Stimulated activated CD4-positive, alpha-beta T cell treated with anti-CD3 and anti-CD28 coated beads, Interleukin-15, amount 100 ng/mL, for 48 hours (primary cell): ENCODE data around the gene GNAI2.

ENCODE experiments used
- DNase-seq, 2 donors: peaks; one replicate each; pipeline ENCODE4 v3.0.0-alpha.2; 2020; ENCODE audit warnings: low read depth in 2 of 2

Gene GNAI2

GRCh38 chr3:50235716-50236483 is at the start of gene GNAI2:
Gene GNAI2 (plus strand): TSS chr3:50236204. CDS start chr3:50236336, 132 bp downstream.
- DNase-seq = peak; percentile 99

DNA sequence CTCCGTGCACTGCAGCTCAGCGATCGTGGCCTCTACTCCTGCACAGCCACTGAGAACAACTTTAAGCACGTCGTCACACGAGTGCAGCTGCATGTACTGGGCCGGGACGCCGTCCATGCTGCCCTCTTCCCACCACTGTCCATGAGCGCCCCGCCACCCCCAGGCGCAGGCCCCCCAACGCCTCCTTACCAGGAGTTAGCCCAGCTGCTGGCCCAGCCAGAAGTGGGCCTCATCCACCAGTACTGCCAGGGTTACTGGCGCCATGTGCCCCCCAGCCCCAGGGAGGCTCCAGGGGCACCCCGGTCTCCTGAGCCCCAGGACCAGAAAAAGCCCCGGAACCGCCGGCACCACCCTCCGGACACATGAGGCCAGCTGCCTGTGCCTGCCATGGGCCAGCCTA is 48.3 kb upstream of the GNAI2 start:
- DNase-seq = no peak

DNA sequence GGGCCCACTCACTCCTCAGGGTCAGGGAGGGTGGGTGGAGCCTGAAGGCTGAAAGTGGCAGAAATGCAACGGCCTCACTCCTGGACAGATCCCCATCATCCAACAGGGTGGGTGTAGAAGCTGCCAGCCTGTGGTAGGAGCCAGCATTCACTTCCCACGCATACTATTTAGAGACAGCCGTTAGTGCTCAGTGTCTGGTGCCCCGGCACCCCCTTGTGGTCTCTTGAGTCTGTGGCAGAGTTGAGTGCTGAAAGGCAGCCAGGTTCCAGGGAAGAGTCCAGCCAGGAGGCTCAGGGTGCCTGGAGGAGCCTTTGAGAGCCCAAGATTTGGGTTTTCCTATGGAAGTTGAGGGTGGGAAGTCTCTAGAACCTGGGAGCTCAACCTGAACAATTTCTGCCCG is 46.7 kb upstream of the GNAI2 start:
- DNase-seq = no peak

DNA sequence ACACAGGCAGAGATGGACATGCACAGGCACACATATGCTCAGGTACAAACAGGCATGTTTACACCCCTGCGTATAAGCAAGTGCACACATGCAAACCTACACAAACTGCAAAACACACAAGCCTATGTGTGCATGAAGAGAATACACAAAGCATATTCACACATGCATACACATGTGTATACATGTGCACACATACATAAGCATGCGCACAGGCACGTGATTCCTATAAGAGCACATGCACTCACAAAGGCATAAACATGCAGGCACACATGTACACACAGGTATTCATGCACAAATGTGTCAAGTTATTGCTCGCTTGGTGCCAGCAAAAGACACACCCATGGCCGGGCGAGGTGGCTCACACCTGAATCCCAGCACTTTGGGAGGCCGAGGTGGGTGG is 46.0 kb upstream of the GNAI2 start:
- DNase-seq = no peak

GRCh38 chr3:50190936-50191660 is 44.9 kb upstream of the GNAI2 start, which contains the start of gene GNAT1:
Gene GNAT1 (plus strand): TSS chr3:50191610. CDS start chr3:50191726, 116 bp downstream.
- no peak for DNase-seq

GRCh38 chr3:50192124-50192523 is 43.9 kb upstream of the GNAI2 start:
- no peak for DNase-seq

DNA sequence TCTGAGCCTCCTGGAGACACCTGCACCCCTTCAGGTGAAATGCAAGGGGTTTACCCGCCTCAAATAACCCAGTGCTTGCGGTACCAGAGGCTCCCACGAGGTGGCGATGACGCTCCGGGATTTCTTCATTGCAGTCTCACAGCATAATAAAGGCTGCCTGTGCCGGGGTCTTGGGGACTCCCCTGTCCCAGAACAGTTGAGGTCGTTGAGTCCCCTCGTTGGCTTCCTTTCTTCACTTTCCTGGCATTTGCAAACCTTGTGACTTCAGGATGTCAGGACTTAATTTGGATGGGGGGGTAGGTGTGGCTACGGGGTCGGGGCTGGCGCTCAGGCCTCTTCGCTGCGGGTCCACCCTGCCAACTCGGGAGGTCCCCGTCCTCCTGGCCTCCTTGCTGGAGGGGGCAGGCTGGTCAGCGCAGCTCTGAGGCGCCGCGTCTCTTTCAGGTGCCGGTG is 43.3 kb upstream of the GNAI2 start:
- DNase-seq = peak; percentile 61 to 79

- DNase-seq = no peak
These were observed 42.7 kb upstream of the GNAI2 start for GRCh38 chr3:50193286-50193685.

GRCh38 chr3:50193746-50194127 is 42.3 kb upstream of the GNAI2 start:
- DNase-seq = no peak

- peak; percentile 57 to 74 for DNase-seq
These were observed 41.7 kb upstream of the GNAI2 start for GRCh38 chr3:50194128-50194902.

DNA sequence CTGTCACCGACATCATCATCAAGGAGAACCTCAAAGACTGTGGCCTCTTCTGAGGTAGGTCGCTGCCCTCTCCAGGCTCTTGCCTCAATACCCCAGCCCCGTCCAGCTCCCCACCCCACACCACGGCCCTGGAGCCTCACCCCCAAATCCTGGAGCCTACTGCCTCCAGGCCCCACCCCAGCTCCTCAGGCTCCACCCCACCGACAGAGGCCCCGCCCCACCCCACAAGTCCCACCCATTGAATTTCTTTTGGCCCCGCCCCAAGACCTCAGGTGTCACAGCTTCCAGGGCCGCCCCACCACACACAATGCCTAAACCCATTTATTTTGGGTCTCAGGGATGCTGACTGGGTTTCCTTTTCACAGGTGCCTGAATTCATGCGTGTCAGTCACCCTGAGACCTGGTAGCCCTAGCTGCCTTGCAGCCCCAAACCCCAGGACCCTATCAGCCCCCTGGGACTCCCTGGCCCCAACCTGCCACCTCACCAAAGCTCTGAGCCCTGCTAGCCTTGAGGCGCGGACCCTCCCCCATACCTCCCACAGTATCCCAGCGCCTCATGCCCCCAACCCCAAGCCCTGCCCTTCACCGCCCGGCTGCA is 41.0 kb upstream of the GNAI2 start:
- no peak for DNase-seq

DNA sequence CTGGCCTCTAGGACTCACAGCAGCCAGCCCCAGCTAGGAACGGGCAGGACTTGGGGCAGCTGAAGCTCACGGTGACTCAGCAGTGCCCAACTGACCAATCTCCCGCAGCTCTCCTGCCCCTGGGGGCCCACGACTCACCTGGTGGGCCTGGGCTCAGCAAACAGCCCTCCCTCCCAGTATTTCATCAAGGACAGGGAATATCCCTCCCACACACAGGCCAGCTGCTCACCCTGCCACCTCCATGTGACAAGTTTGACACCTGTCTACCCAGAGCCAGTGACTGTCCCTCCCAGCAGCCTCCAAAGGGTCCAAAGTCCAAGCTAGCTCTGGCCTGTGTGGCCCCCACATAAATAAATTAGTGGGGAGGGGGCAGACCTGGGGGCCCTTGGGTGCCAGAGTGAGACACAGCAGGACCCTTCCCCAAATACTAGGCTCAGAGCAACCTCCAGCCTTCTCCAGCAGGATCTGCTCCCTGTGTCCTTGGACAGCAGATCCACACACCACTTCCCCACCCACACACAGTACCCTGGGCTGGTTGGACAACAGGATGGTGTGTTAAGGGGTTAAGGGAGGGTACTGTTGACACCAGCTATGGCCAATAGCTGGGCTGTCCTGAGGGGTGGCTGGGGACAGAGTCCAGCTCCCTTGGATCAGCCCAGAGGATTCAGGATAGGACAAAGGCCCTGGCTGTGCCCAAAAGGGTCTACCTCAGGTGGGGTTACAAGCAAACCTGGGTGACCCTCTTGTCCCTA is 40.3 kb upstream of the GNAI2 start:
- no peak for DNase-seq

- no peak for DNase-seq
These were observed 39.7 kb upstream of the GNAI2 start for GRCh38 chr3:50196253-50196801.

DNA sequence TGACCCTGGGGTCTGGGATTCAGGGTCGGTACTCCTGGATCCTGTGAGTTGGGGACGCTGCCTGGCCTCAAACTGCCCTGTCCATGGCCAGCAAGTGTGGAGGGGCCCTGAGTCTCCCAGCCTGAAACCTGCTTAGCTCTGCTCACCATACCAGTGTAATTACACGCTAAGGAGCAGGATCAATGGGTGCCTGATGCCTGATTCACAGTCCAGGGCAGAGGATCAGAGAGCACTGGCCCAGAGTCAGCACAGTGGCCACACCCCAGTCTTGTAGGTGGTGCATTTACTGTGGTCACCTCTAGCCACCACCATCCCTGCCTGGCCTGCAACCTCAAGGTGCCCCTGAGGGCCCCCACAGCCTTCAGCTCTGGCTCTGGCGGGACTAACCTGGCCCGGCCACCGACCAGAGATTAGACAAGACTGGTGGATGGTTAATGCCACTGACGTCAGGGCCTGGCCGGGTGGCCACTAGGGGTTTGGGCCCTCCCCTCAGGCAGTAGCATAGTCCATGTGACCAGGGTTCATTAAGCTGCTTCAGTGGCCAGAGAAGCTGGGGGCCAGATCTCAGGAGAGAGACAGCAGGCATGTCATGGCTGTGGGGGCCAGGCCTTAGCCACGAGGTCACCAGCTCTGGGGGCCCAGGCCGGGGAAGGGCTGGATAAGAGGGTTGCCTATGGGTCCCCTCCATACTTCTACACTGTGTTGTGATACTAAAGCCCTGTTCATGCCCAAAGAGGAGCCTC is 34.3 kb upstream of the GNAI2 start:
- no peak for DNase-seq

DNA sequence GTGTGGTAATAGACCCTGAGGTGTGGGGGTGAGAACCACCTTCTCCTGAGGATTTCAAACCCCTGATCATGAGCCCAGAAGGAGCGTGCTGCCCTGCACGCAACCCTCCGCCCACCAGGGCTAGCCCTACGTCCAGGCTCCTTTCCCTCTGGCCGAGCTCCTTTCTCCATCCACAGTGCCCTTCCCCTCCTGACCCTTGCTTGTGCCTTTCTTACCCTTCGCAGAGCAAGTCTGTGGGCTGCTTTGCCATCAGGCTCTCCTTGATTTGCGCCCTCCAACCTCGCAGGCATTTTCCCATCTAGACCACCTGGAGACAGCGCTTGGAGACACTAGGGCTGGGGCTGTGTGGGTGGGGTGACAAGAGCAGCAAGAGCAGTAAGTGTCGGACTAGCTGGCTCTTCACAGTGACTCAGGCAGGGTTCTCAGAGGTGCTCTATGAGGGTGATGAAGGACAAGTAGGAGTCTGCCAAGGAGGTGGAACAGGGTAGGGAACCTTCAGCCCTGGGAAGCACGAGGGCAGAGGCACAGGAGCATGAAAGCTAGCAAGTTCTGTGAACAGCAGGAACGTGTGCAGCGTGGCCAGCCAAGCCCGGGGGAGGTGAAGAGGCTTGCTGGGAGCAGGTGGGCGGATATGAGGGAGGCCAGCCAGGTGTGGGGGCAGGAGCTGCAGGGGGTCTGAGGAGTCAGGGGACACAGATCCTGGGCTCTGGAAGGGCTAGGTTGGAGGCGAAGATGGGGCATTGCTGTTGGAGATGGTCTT is 33.5 kb upstream of the GNAI2 start:
- DNase-seq = no peak

DNA sequence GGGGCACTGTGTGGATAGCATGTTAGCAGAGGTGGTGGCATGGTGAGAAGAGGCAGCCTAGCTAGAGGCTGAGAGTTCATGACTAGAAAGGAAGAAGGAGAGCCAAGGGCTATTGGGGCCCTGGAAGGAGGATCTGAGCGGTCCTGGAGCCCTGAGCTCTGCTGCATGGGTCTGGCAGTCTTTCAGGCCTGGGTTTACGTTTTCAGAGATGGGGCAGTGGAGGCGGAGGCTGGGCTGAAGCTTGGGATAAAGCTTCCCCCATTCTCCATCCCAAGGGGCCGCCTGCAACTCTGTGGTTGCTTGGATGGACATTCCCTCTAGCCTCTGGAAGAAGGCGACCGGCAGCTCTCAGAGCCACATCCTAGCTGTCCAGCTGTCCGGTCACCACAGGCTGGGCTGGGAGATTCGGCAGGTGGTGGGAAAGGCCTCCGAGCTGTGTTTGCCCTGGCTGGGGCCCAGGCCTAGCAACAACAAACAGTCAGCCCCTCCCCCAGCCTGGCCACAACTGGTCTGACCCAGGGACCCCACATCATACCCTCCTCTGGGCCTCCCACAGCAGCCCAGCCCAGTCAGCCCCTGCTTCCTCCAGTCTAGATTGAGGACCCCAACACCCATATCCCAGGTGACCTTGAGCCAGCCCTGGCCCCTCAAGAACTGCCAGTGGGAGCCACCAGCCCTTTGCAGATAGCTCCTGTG is 32.7 kb upstream of the GNAI2 start:
- DNase-seq = no peak

DNA sequence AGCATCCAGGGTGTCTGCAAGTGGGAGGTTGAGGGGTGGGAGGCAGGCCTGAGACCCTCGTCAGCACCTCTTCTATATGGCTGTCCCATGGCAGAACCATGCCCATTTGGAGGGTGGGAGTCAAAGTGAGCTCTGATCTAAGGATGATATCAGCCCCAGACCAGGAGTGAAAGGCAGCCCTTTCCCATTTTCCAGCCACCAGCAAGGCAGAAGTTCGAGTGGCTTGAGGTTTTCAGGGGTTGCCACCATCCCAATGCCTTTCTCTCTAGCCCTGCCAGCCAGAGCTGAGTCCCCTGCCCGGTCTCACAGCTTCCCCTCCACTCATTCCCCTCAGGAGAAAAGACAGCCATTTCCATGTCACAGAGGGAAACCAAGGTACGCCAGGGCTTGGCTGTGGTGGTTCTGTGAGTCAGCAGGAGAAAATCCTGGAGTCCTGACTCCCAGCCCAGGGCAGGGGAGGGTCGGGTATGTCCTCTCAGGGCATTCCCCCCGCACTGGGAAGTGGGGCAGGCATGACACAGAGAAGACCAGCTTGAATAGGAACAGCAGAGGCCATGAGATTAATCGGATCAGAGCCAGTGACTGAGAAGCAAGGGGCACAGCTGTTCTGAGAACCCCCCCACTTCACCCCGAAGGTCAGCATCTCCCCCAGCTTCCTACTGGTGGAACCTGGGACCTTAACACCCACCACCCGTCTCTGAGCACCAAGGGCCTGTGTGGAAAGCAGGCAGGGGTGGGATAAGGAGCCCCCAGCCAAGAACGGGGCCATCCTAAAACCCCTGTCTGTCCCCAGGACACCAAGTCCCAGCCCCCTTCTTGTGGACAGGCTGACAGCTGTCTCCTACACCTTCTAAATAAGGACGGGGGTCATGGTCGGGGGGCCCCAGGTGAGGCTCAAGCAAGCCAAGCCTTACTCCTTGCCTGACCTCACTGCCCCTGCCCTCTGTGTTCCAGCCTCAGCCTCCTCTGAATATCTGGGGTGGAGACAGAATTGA is 31.9 kb upstream of the GNAI2 start:
- no peak for DNase-seq
